RCC 7860 (cell line): ENCODE results near the gene RFK.

Source experiments
- DNase-seq: peaks from one replicate; pipeline ENCODE4 v3.0.0-alpha.2; 2015; ENCODE audit warnings: low spot score
- FAIRE-seq: peaks from 2 replicates; lab custom pipeline; 2012; peaks lifted over from hg19 to GRCh38; lab: Jason Lieb, UNC

RFK gene

GRCh38 chr9:76413658-76414057, 19.4 kb upstream of the RFK start:
- no peak for DNase-seq
- FAIRE-seq: no peak

GRCh38 chr9:76412638-76413037, 18.4 kb upstream of the RFK start:
- DNase-seq (no peak), FAIRE-seq (no peak)

- DNase-seq (no peak), FAIRE-seq (no peak)
Measured at GRCh38 chr9:76405868-76406267, 11.6 kb upstream of the RFK start.

- FAIRE-seq: no peak
- no peak for DNase-seq
Measured at GRCh38 chr9:76405340-76405739, 11.1 kb upstream of the RFK start.

- FAIRE-seq: no peak
Measured at GRCh38 chr9:76404401-76404800, 10.2 kb upstream of the RFK start.

DNA sequence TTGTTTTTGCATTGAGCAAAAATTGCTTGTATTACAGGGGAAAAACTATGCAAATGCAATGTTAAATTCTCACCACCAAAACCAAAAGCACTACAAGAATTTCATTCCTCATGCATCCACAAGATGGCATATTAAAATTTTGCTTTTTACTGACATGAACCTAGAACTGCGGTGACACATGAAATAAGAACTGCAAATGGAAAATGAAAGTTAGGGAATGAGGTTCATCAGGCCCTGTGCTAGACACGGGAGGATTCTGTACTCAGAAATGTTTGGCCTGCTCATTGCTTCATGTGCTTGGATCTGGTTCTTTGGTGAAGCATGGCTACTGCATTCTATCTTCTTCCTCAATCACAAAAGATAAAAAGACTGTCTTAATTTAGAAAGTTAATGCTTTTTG, 9.1 kb upstream of the RFK start:
- peak; percentile 86 for DNase-seq
- FAIRE-seq: peak; percentile 96

More at GRCh38 chr9:76404401-76404800, 10.2 kb upstream of the RFK start:
- DNase-seq: no peak

GRCh38 chr9:76401580-76402354, 7.5 kb upstream of the RFK start:
- DNase-seq (peak; percentile 22), FAIRE-seq (no peak)

- FAIRE-seq (no peak), DNase-seq (no peak)
Measured at GRCh38 chr9:76401176-76401575, 7.0 kb upstream of the RFK start.

DNA sequence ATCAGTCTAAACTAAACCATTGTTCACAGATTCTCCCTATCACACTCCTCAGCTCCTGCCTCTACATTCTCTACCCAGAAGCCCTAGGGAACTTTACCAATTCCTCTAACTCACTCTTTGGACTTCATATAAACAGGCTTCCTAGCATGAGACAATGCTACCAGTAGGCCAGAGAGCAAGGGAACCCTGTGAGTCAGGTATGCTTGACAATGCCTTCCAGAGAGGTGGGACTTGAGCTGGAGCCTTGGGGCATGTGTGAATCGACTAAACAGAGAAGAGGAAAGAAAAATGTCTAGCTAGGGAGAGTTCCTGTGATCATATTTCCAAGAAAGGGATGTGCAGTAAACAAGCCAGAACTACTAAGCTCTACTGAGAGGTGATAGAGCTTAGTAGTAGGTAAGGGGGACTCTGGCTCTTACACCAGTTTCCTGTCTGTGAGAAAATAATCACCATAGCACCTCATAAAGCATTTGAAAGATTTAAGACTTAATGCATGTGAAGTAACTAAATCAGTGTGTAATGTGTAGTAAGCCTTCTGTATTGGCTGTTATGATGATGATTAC, 6.4 kb upstream of the RFK start:
- DNase-seq (no peak), FAIRE-seq (no peak)

DNA sequence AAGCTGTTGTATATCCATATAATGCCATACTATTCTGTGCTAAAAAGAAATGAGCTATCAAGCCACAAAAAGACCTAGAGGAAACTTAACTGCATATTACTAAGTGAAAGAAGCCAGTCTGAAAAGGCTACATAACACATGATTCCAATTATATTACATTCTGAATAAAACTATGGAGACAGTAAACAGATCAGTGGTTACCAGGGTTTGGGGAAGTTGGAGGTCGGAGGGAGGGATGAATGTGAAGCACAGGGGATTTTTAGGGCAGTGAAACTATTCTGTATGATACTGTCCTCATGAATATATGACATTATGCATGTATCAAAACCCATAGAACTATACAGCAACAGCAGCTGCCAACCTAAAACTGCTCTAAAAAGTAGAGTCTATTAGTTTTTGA, 5.6 kb upstream of the RFK start:
- no peak for DNase-seq
- FAIRE-seq: no peak

DNA sequence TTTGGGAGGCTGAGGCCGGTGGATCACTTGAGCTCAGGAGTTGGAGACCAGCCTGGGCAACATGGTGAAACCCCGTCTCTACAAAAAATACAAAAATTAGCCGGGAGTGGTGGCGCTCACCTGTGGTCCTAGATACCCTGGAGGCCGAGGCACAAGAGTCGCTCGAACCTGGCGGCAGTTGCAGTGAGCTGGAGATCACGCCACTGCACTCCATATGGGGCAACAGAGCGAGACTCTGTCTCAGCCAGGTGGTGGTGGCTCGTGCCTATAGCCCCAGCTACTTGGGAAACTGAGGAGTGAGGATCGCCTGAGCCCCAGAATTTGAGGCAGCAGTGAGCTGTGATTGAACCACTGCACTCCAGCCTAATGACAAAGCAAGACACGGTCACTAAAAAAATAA, 2.4 kb upstream of the RFK start:
- FAIRE-seq (no peak), DNase-seq (no peak)

- DNase-seq: no peak
Measured at GRCh38 chr9:76396144-76396543, 1.9 kb upstream of the RFK start.

DNA sequence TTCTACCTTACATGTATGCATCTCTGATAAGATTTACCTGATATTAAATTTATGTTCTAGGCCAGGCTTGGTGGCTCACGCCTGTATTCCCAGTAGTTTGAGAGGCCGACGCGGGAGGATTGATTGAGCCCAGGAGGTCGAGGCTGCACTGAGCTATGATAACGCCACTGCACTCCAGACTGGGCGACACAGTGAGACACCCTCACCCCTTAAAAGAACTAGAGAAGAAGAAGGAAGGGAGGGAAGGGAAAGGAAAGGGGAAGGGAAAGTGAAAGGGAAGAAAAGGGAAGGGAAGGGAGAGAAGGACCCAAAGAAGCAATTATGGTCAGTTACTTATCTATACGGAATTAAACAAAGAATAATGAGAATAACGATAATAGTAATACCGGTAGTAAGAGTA, 1.2 kb upstream of the RFK start:
- DNase-seq (no peak), FAIRE-seq (no peak)

More at GRCh38 chr9:76396144-76396543, 1.9 kb upstream of the RFK start:
- FAIRE-seq: no peak

- DNase-seq (peak; percentile 58), FAIRE-seq (no peak)
Measured at GRCh38 chr9:76394960-76395252, 680 bp upstream of the RFK start.

- FAIRE-seq: no peak
- DNase-seq: no peak
Measured at GRCh38 chr9:76390656-76391055, 3.6 kb downstream of the RFK start.

DNA sequence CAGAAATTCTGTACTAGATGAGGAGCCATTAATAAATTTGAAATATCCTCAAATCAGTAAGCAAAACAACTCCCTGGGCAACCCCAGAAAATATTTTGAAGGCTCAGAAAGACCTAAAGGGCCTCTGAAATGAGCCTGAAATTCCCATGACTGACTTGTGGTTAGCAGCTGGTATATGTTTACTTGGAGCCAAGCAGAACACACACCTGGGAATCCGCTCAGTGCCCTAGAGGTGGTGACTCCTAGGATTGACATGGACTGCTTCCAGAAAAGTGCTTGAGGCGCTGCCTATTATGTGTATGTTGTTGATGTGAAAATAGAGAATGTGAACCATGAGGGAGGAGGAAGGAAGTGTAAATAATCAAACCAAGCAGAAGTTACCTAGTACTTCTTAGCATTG, 14.7 kb downstream of the RFK start:
- FAIRE-seq: no peak
- DNase-seq: peak; percentile 18

- FAIRE-seq: no peak
- DNase-seq: no peak
Measured at GRCh38 chr9:76378367-76379073, 15.7 kb downstream of the RFK start.

GRCh38 chr9:76377791-76378190, 16.4 kb downstream of the RFK start:
- no peak for DNase-seq
- no peak for FAIRE-seq

DNA sequence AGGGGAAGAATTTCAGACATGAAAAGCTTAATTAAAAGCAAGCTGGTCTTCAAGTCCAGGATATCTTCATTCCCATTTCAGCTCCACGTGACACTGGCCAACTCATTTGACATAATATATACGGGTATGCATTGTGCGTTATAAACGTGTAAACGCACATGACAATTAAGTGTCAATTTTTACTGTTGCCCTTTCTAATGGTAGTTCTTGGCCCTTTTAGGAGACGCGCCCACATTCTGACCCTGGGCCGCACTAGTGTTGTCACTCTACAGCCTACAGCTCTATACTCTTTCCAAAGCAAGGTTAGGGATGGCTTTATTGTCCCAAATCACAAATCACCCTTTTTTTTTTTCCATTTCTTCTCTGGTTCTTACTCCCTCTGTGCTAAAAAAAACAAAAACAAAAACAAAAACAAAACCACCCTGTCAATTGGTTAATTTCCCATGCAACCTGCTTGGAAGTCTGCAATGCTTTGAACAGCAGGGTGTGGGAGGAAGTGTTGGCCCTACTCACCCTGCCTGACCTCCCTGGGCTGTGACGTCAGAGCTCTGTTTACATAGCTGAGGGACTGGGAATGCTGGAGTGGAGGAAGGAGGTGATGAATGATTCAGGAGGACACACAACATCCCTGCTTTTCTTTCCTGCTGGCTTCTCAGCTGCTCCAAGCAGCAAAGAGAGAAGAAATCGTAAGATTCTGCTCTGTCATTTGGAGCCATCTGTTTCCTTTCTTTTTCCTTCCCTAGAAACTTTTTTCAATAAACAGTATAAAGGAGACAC, 19.3 kb downstream of the RFK start:
- DNase-seq (peak; percentile 82), FAIRE-seq (no peak)

GRCh38 chr9:76373784-76374474, 20.3 kb downstream of the RFK start:
- DNase-seq (no peak), FAIRE-seq (no peak)
